Stomach smooth muscle (tissue), 2 donors: Measurements from ENCODE around the gene TREX2.
A peak's percentile ranks its signal among the peaks of the same experiment; 100 is the strongest.

Experiments used
- H3K27ac ChIP-seq: one replicate; pipeline ENCODE4 v1.7.0; 2013; ENCODE audit warnings: mild to moderate bottlenecking, low read length, inconsistent platforms
- H3K27me3 ChIP-seq, 2 donors: one replicate each; pipeline ENCODE4 v1.7.0; 2013; ENCODE audit warnings: low read length in 2 of 2; ENCODE audit not compliant: insufficient read depth in 2 of 2, control insufficient read depth in 1 of 2
- H3K36me3 ChIP-seq, 2 donors: one replicate each; pipeline ENCODE4 v1.7.0; 2013; ENCODE audit warnings: low read length in 2 of 2; ENCODE audit not compliant: control insufficient read depth in 2 of 2, insufficient read depth in 2 of 2
- H3K4me1 ChIP-seq: one replicate; pipeline ENCODE4 v1.7.0; 2013; ENCODE audit warnings: low read length; ENCODE audit not compliant: control insufficient read depth, insufficient read depth
- H3K4me3 ChIP-seq, 2 donors: one replicate each; pipeline ENCODE4 v1.7.0; 2013; ENCODE audit warnings: low read length in 2 of 2
- H3K9ac ChIP-seq, 2 donors: one replicate each; pipeline ENCODE4 v1.7.0; 2013; ENCODE audit warnings: low read length in 2 of 2, mild to moderate bottlenecking in 1 of 2
- H3K9me3 ChIP-seq, 2 donors: one replicate each; pipeline ENCODE4 v1.7.0; 2013; ENCODE audit warnings: low read length in 2 of 2; ENCODE audit not compliant: control insufficient read depth in 2 of 2
- donor health status: healthy.
- donor health status: Pancreatic carcinoma.

The TREX2 gene

GRCh38 chrX:153416781-153417450, 28.9 kb downstream of the TREX2 start:
- H3K9ac ChIP-seq: no peak overlapping the region
- H3K4me3 ChIP-seq: no peak overlapping the region
- H3K36me3 ChIP-seq: no peaks in the 10 kb centered on the region
- no peaks in the 10 kb centered on the region for H3K9me3 ChIP-seq
- peaks cover 8% of the 10 kb centered on the region for H3K4me1 ChIP-seq
- H3K27me3 ChIP-seq: peaks cover 0 to 12% of the 10 kb centered on the region in 2 donors
- H3K27ac ChIP-seq: no peak overlapping the region

- Histone ChIP-seq H3K9ac (no peak overlapping the region), H3K4me1 (peaks cover 10% of the 10 kb centered on the region), H3K27me3 (peaks cover 0 to 12% of the 10 kb centered on the region in 2 donors), H3K36me3 (no peaks in the 10 kb centered on the region), H3K4me3 (no peak overlapping the region), H3K27ac (no peak overlapping the region), H3K9me3 (no peaks in the 10 kb centered on the region)
These were observed 30.9 kb downstream of the TREX2 start for GRCh38 chrX:153414856-153415510.

GRCh38 chrX:153413731-153414130, 32.1 kb downstream of the TREX2 start:
- Histone ChIP-seq H3K9me3 (no peaks in the 10 kb centered on the region), H3K9ac (no peak overlapping the region), H3K27me3 (peaks cover 0 to 9% of the 10 kb centered on the region in 2 donors), H3K36me3 (no peaks in the 10 kb centered on the region), H3K27ac (no peak overlapping the region), H3K4me1 (peaks cover 10% of the 10 kb centered on the region), H3K4me3 (no peak overlapping the region)

GRCh38 chrX:153412746-153413720, 32.8 kb downstream of the TREX2 start:
- Histone ChIP-seq H3K36me3 (no peaks in the 10 kb centered on the region), H3K27ac (no peak overlapping the region), H3K9me3 (no peaks in the 10 kb centered on the region)

GRCh38 chrX:153411988-153412574, 33.8 kb downstream of the TREX2 start:
- H3K27me3 ChIP-seq: peaks cover 0 to 9% of the 10 kb centered on the region in 2 donors
- no peak overlapping the region for H3K27ac ChIP-seq
- H3K9me3 ChIP-seq: no peaks in the 10 kb centered on the region
- H3K36me3 ChIP-seq: no peaks in the 10 kb centered on the region
- peak overlapping the region; percentile 49 to 65 for H3K4me3 ChIP-seq
- H3K4me1 ChIP-seq: peaks cover 10% of the 10 kb centered on the region
- H3K9ac ChIP-seq: peak overlapping the region in 1 of 2 donors; percentile 58

More at GRCh38 chrX:153412746-153413720, 32.8 kb downstream of the TREX2 start:
- Histone ChIP-seq H3K9ac (peak overlapping the region in 1 of 2 donors; percentile 15), H3K4me1 (peaks cover 10% of the 10 kb centered on the region), H3K4me3 (peak overlapping the region in 1 of 2 donors; percentile 65), H3K27me3 (peaks cover 0 to 9% of the 10 kb centered on the region in 2 donors)

- Histone ChIP-seq H3K36me3 (no peaks in the 10 kb centered on the region), H3K9ac (peak within 1 kb of the TSS; percentile 5 to 58), H3K27ac (no peak within 1 kb of the TSS), H3K4me3 (peak within 1 kb of the TSS; percentile 49 to 65), H3K4me1 (peaks cover 10% of the 10 kb centered on the region), H3K9me3 (no peaks in the 10 kb centered on the region), H3K27me3 (peaks cover 0 to 10% of the 10 kb centered on the region in 2 donors)
These were observed 34.4 kb downstream of the TREX2 start, which contains the start of gene ZFP92 for GRCh38 chrX:153411255-153411987. Gene ZFP92 (plus strand): TSS chrX:153411472. CDS start chrX:153418323, 6,851 bp downstream.

GRCh38 chrX:153410888-153411254, 35.0 kb downstream of the TREX2 start:
- Histone ChIP-seq H3K9me3 (no peaks in the 10 kb centered on the region), H3K4me3 (peak overlapping the region; percentile 40 to 65), H3K4me1 (peaks cover 10% of the 10 kb centered on the region), H3K27me3 (peaks cover 0 to 8% of the 10 kb centered on the region in 2 donors), H3K9ac (peak overlapping the region; percentile 5 to 37), H3K36me3 (no peaks in the 10 kb centered on the region), H3K27ac (no peak overlapping the region)

GRCh38 chrX:153410373-153410772, 35.5 kb downstream of the TREX2 start:
- Histone ChIP-seq H3K36me3 (no peaks in the 10 kb centered on the region), H3K4me1 (peaks cover 10% of the 10 kb centered on the region), H3K27ac (no peak overlapping the region), H3K4me3 (no peak overlapping the region), H3K27me3 (peaks cover 0 to 5% of the 10 kb centered on the region in 2 donors), H3K9ac (no peak overlapping the region), H3K9me3 (no peaks in the 10 kb centered on the region)

GRCh38 chrX:153409414-153410101, 36.3 kb downstream of the TREX2 start:
- peaks cover 0 to 5% of the 10 kb centered on the region in 2 donors for H3K27me3 ChIP-seq
- H3K9ac ChIP-seq: no peak overlapping the region
- no peak overlapping the region for H3K4me3 ChIP-seq
- H3K27ac ChIP-seq: no peak overlapping the region
- no peaks in the 10 kb centered on the region for H3K9me3 ChIP-seq
- no peaks in the 10 kb centered on the region for H3K36me3 ChIP-seq
- H3K4me1 ChIP-seq: peaks cover 10% of the 10 kb centered on the region
